IMR-90 (cell line): Measurements from ENCODE around the gene CAGE1. TPM values are rescaled to one million over a fixed set of nuclear protein-coding genes. Genes with fewer than 3 reads are reported as not detected.

Source experiments
- ATAC-seq: fragments of 200-7000 bp; cut with Tn5 transposase; 2 replicates; pipeline ENCODE4 v1.9.1; 2020; ENCODE audit warnings: low read depth, mild to moderate bottlenecking, moderate library complexity
- BruUV-seq: library from RNA; stranded (reverse); fragments of 400-500 nt; replicated peaks from 2 replicates; lab custom pipeline; 2021; lab: Mats Ljungman, UMichigan
- CTCF ChIA-PET: fragments of 300-600 bp; formaldehyde crosslinking; extraction: SDS; loops from one replicate; lab custom pipeline; 2021; ENCODE audit warnings: antibody characterized with exemption; lab: Yijun Ruan, JAX
- POLR2A ChIA-PET: fragments of 300-600 bp; sonication (Branson Sonifier 250); formaldehyde crosslinking; loops from one replicate; lab custom pipeline; 2022; ENCODE audit warnings: antibody characterized with exemption; ENCODE audit not compliant: unreplicated experiment; lab: Charles Lee
- DNase-seq: peaks from one replicate; pipeline ENCODE4 v3.0.0; 2013
- H2AFZ ChIP-seq: replicated peaks from 2 replicates; pipeline ENCODE3; 2013; ENCODE audit warnings: low read length, mild to moderate bottlenecking; ENCODE audit not compliant: poor library complexity
- H2AK5ac ChIP-seq: 2 replicates; pipeline ENCODE4 v1.6.1; 2013; ENCODE audit warnings: low read depth, low read length, inconsistent platforms
- H2AK9ac ChIP-seq: replicated peaks from 2 replicates; pipeline ENCODE3; 2013; ENCODE audit warnings: mild to moderate bottlenecking, low read depth, low read length, moderate library complexity; ENCODE audit not compliant: poor library complexity
- H2BK120ac ChIP-seq: 2 replicates; pipeline ENCODE4 v1.6.1; 2013; ENCODE audit warnings: low read depth, low read length, inconsistent platforms
- H2BK15ac ChIP-seq: 3 replicates; pipeline ENCODE4 v1.6.1; 2013; ENCODE audit warnings: low read depth, low read length, inconsistent platforms
- H2BK20ac ChIP-seq: 2 replicates; pipeline ENCODE4 v1.6.1; 2013; ENCODE audit warnings: low read depth, mild to moderate bottlenecking, inconsistent platforms, low read length, moderate library complexity
- H2BK5ac ChIP-seq: 2 replicates; pipeline ENCODE4 v1.6.1; 2013; ENCODE audit warnings: mild to moderate bottlenecking, low read depth, low read length, inconsistent platforms; ENCODE audit not compliant: poor library complexity, severe bottlenecking
- H3K14ac ChIP-seq: replicated peaks from 2 replicates; pipeline ENCODE4 v1.6.1; 2013; ENCODE audit warnings: low read depth, low read length, inconsistent platforms
- H3K18ac ChIP-seq: 2 replicates; pipeline ENCODE4 v1.6.1; 2013; ENCODE audit warnings: low read depth, low read length, control low read depth
- H3K23ac ChIP-seq: 2 replicates; pipeline ENCODE4 v1.6.1; 2013; ENCODE audit warnings: low read depth, low read length, inconsistent platforms
- H3K27ac ChIP-seq: 2 replicates; pipeline ENCODE4 v1.5.1; 2013; ENCODE audit warnings: mild to moderate bottlenecking, control low read depth, low read length; ENCODE audit not compliant: insufficient read depth
- H3K27me3 ChIP-seq: 2 replicates; pipeline ENCODE4 v1.6.1; 2013; ENCODE audit warnings: low read length; ENCODE audit not compliant: control insufficient read depth, insufficient read depth
- H3K36me3 ChIP-seq: 2 replicates; pipeline ENCODE4 v1.6.1; 2013; ENCODE audit warnings: low read length, mixed read lengths; ENCODE audit not compliant: control insufficient read depth, insufficient read depth
- H3K4ac ChIP-seq: 2 replicates; pipeline ENCODE4 v1.6.1; 2013; ENCODE audit warnings: low read depth, low read length, inconsistent platforms
- H3K4me1 ChIP-seq: 2 replicates; pipeline ENCODE4 v1.6.1; 2013; ENCODE audit warnings: low read length, mixed read lengths; ENCODE audit not compliant: control insufficient read depth, insufficient read depth
- H3K4me2 ChIP-seq: 2 replicates; pipeline ENCODE4 v1.6.1; 2013; ENCODE audit warnings: low read depth, mild to moderate bottlenecking, control low read depth, low read length, moderate library complexity
- H3K4me3 ChIP-seq: 2 replicates; pipeline ENCODE4 v1.5.1; 2013; ENCODE audit warnings: low read depth, mild to moderate bottlenecking, control low read depth, low read length, moderate library complexity; ENCODE audit not compliant: insufficient read depth
- H3K56ac ChIP-seq: 2 replicates; pipeline ENCODE4 v1.6.1; 2013; ENCODE audit warnings: low read length, inconsistent platforms; ENCODE audit not compliant: insufficient read depth; ENCODE audit errors: extremely low read depth
- H3K79me1 ChIP-seq, 2 experiments: 2 replicates each; pipeline ENCODE4 v1.6.1; 2013; ENCODE audit warnings: low read length in 2 of 2, inconsistent platforms in 1 of 2, low read depth in 1 of 2
- H3K9ac ChIP-seq: 2 replicates; pipeline ENCODE4 v1.6.1; 2013; ENCODE audit warnings: low read depth, low read length, control low read depth
- H3K9me1 ChIP-seq: 2 replicates; pipeline ENCODE4 v1.6.1; 2013; ENCODE audit warnings: low read length, inconsistent platforms; ENCODE audit not compliant: insufficient read depth
- H3K9me3 ChIP-seq: 2 replicates; pipeline ENCODE4 v1.6.1; 2013; ENCODE audit warnings: low read length; ENCODE audit not compliant: control insufficient read depth, insufficient read depth
- H4K20me1 ChIP-seq: 2 replicates; pipeline ENCODE4 v1.6.1; 2013; ENCODE audit warnings: low read length, inconsistent platforms; ENCODE audit not compliant: insufficient read depth
- H4K5ac ChIP-seq: 2 replicates; pipeline ENCODE4 v1.6.1; 2013; ENCODE audit warnings: mild to moderate bottlenecking, low read depth, low read length, control low read depth
- H4K8ac ChIP-seq, 2 experiments: 2 replicates each; pipeline ENCODE4 v1.6.1; 2013; ENCODE audit warnings: low read depth in 2 of 2, low read length in 2 of 2, control low read depth in 1 of 2, inconsistent platforms in 1 of 2
- H4K91ac ChIP-seq: 2 replicates; pipeline ENCODE4 v1.6.1; 2013; ENCODE audit warnings: low read depth, low read length, inconsistent platforms; ENCODE audit not compliant: insufficient read depth
- BHLHE40 ChIP-seq: fragments of 150-350 bp; IDR thresholded peaks from 2 replicates; pipeline ENCODE4 v1.6.1; 2016; ENCODE audit warnings: mild to moderate bottlenecking, low read depth, low read length
- CEBPB ChIP-seq: IDR thresholded peaks from 2 replicates; pipeline ENCODE4 v1.6.1; 2012; ENCODE audit warnings: low read depth, low read length, improper control_type of control experiment
- CHD1 ChIP-seq: IDR thresholded peaks from 2 replicates; pipeline ENCODE4 v1.6.1; 2012; ENCODE audit warnings: low read depth, low read length, improper control_type of control experiment
- CTCF ChIP-seq: conservative IDR thresholded peaks from 2 replicates; pipeline ENCODE4 v1.5.1; 2012; ENCODE audit warnings: mild to moderate bottlenecking, low read depth, low read length, improper control_type of control experiment
- ELK1 ChIP-seq: fragments of 150-350 bp; IDR thresholded peaks from 2 replicates; pipeline ENCODE4 v1.6.1; 2016; ENCODE audit warnings: low read depth, mild to moderate bottlenecking, low read length, moderate library complexity, borderline replicate concordance
- FOS ChIP-seq: fragments of 150-350 bp; IDR thresholded peaks from 2 replicates; pipeline ENCODE4 v1.6.1; 2016; ENCODE audit warnings: low read depth, low read length
- MAFK ChIP-seq: IDR thresholded peaks from 2 replicates; pipeline ENCODE4 v1.6.1; 2012; ENCODE audit warnings: low read depth, low read length, improper control_type of control experiment
- MAZ ChIP-seq: IDR thresholded peaks from 2 replicates; pipeline ENCODE4 v1.6.1; 2012; ENCODE audit warnings: low read depth, mild to moderate bottlenecking, low read length, improper control_type of control experiment, moderate library complexity, borderline replicate concordance
- MXI1 ChIP-seq: IDR thresholded peaks from 2 replicates; pipeline ENCODE4 v1.6.1; 2012; ENCODE audit warnings: low read depth, mild to moderate bottlenecking, low read length, moderate library complexity, borderline replicate concordance
- NFE2L2 ChIP-seq: fragments of 150-350 bp; IDR thresholded peaks from 2 replicates; pipeline ENCODE4 v1.6.1; 2016; ENCODE audit warnings: low read depth, mild to moderate bottlenecking, low read length
- POLR2A ChIP-seq: IDR thresholded peaks from 2 replicates; pipeline ENCODE4 v1.6.1; 2012; ENCODE audit warnings: mild to moderate bottlenecking, low read depth, low read length
- RAD21 ChIP-seq: IDR thresholded peaks from 2 replicates; pipeline ENCODE4 v1.6.1; 2012; ENCODE audit warnings: low read length, improper control_type of control experiment
- RCOR1 ChIP-seq: IDR thresholded peaks from 2 replicates; pipeline ENCODE4 v1.6.1; 2012; ENCODE audit warnings: mild to moderate bottlenecking, low read length, improper control_type of control experiment; ENCODE audit not compliant: insufficient replicate concordance
- RFX5 ChIP-seq: IDR thresholded peaks from 2 replicates; pipeline ENCODE4 v1.8.0; 2012; ENCODE audit warnings: low read depth, mild to moderate bottlenecking, low read length, moderate library complexity
- SMC3 ChIP-seq: fragments of 150-350 bp; IDR thresholded peaks from 2 replicates; pipeline ENCODE4 v1.6.1; 2016; ENCODE audit warnings: low read depth, mild to moderate bottlenecking, antibody characterized with exemption, low read length, moderate library complexity
- USF2 ChIP-seq: fragments of 150-350 bp; IDR thresholded peaks from 2 replicates; pipeline ENCODE4 v1.6.1; 2017; ENCODE audit warnings: mild to moderate bottlenecking, antibody characterized with exemption, low read length, low read depth
- WGBS, 2 experiments: methylation state at CpG; one replicate each; pipeline versions ENCODE4 v1.1.5 to v1.1.7; 2013; ENCODE audit warnings: missing lambda C conversion rate in 2 of 2; ENCODE audit not compliant: insufficient read length in 1 of 2; ENCODE audit errors: extremely low coverage in 2 of 2; 5-methylcytosine and 5-hydroxymethylcytosine counted together
- dilution Hi-C: fragments of 300-500 bp; cut with HindIII; formaldehyde crosslinking; loops from one replicate; pipeline ENCODE4 v1.14.3; 2018; ENCODE audit warnings: low sequenced_read_pairs; ENCODE audit not compliant: unreplicated experiment
- in situ Hi-C: fragments of 300-500 bp; cut with MboI; formaldehyde crosslinking; loops from 3 replicates; pipeline ENCODE4 v1.14.3; 2019; ENCODE audit warnings: low sequenced_read_pairs, inconsistent platforms, mixed read lengths
- intact Hi-C: fragments of 100-400 bp; cut with micrococcal nuclease; formaldehyde crosslinking; loops from 2 replicates; pipeline ENCODE4 v1.10.0; 2022
- polyA plus RNA-seq, 3 experiments: library from polyadenylated mRNA; depleted of rRNA; stranded (reverse); fragments of >200 nt; gene quantifications; 2 replicates each; pipeline ENCODE4 v1.2.3, GENCODE V29; 2012; ENCODE audit warnings: low replicate concordance in 1 of 3
- total RNA-seq: library from RNA; depleted of rRNA; stranded (reverse); fragments of >200 nt; gene quantifications from 2 replicates; pipeline ENCODE4 v1.2.3, GENCODE V29; 2012

CAGE1 gene
- total and polyA plus RNA-seq, 2 of the 4 experiments (the other 2 are of a cell fraction): not detected

GRCh38 chr6:7290079-7290478, 99.5 kb downstream of the CAGE1 start:
- H3K56ac ChIP-seq: no peak overlapping the region
- DNase-seq (no peak), ATAC-seq (no peak)
- H2BK5ac ChIP-seq: no peak overlapping the region
- dilution Hi-C loops: no loop called here
- TF ChIP-seq MAZ: no peak
- no peak for TF ChIP-seq CEBPB
- TF ChIP-seq CTCF: no peak
- TF ChIP-seq USF2: no peak
- no peak for TF ChIP-seq SMC3
- TF ChIP-seq RFX5: no peak
- TF ChIP-seq CHD1: no peak
- TF ChIP-seq FOS: no peak
- TF ChIP-seq RAD21: no peak
- TF ChIP-seq BHLHE40: no peak
- no peak for TF ChIP-seq ELK1
- TF ChIP-seq MAFK: no peak
- no peak for TF ChIP-seq MXI1
- no peak for TF ChIP-seq NFE2L2
- TF ChIP-seq RCOR1: no peak
- no peak for TF ChIP-seq POLR2A
- H3K9me1 ChIP-seq: no peaks in the 10 kb centered on the region
- no peak overlapping the region for H3K4me3 ChIP-seq
- H2AK9ac ChIP-seq: no peak overlapping the region
- H3K27ac ChIP-seq: no peak overlapping the region
- in situ Hi-C loops: loop anchor here (25.0 kb wide), 1 partner anchor 772 kb away; the partner anchor contains the start of gene BLOC1S5
- H3K9me3 ChIP-seq: no peaks in the 10 kb centered on the region
- no peak overlapping the region for H3K4me2 ChIP-seq
- H2BK120ac ChIP-seq: no peak overlapping the region
- H2BK15ac ChIP-seq: no peak overlapping the region
- no peak overlapping the region for H3K23ac ChIP-seq
- no peak overlapping the region for H2AK5ac ChIP-seq
- no peak overlapping the region for H2BK20ac ChIP-seq
- H3K4me1 ChIP-seq: no peaks in the 10 kb centered on the region
- no peak overlapping the region for H3K4ac ChIP-seq
- H3K79me1 ChIP-seq: peaks cover 11% of the 10 kb centered on the region in 2 experiments; a peak in 3 of 4 replicates
- WGBS, 2 experiments: no CpG with 5 or more reads among the region's 1 CpG
- H4K91ac ChIP-seq: no peak overlapping the region
- peaks cover 35% of the 10 kb centered on the region for H3K36me3 ChIP-seq
- no peak overlapping the region for H3K14ac ChIP-seq
- peaks cover 12% of the 10 kb centered on the region; the same call in 1 of the 2 replicates for H4K20me1 ChIP-seq
- BruUV-seq: no TSS peak
- CTCF ChIA-PET: no interaction called here
- intact Hi-C loops: no loop called here
- no peak overlapping the region for H3K18ac ChIP-seq
- no peak overlapping the region for H3K9ac ChIP-seq
- POLR2A ChIA-PET: no interaction called here
- no peak overlapping the region for H2AFZ ChIP-seq
- H4K8ac ChIP-seq: no peak overlapping the region
- H4K5ac ChIP-seq: no peak overlapping the region
- H3K27me3 ChIP-seq: no peaks in the 10 kb centered on the region
